Activated gamma-delta T cell treated with Interleukin-2 at 50 U/mL for 16 hours (primary cell): ENCODE results near the gene SPI1.

Experiments
- DNase-seq: peaks from one replicate; pipeline ENCODE4 v3.0.0-alpha.2; 2020

Gene SPI1

GRCh38 chr11:47356129-47356997, 22.0 kb downstream of the SPI1 start:
- DNase-seq = no peak

DNA sequence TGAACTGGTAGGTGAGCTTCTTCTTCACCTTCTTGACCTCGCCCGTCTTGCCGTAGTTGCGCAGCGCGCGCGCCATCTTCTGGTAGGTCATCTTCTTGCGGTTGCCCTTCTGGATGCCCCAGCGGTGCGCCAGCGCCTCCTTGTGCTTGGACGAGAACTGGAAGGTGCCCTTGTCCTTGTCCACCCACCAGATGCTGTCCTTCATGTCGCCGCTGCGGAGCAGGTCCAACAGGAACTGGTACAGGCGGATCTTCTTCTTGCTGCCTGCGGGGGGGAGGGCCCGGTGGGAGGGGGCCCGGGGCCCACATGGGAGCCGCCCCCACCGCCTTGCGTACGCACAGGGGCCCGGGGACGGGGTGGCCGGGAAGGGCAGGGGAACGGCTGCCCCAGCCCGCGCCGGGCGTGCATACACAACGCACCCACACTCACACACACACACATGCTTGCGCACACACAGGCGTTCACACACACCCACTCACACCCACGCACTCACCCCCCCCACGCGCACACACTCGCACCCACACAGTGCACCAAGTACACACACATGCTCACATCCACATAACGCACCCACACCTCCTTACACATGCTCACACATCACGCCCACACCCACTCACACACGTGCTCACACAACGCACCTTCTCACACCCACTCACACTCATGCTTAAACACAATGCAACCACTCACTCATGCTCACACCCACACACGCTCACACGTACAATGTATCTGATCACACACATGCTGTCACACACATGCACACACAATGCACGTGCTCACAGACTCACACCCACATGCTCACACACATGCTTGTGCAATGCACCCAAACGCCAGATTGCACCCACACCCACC, 22.8 kb downstream of the SPI1 start:
- no peak for DNase-seq

GRCh38 chr11:47354913-47355282, 23.4 kb downstream of the SPI1 start:
- DNase-seq = no peak

GRCh38 chr11:47353978-47354774, 24.2 kb downstream of the SPI1 start:
- DNase-seq = no peak

- DNase-seq = no peak
Measured at GRCh38 chr11:47352556-47352955, 25.8 kb downstream of the SPI1 start, which contains the start of gene MYBPC3. MYBPC3 (minus strand) TSS chr11:47352702; CDS start chr11:47352647, 55 bp downstream.

GRCh38 chr11:47351156-47352126, 26.9 kb downstream of the SPI1 start:
- DNase-seq = no peak

GRCh38 chr11:47350315-47350714, 28.0 kb downstream of the SPI1 start:
- DNase-seq = no peak

DNA sequence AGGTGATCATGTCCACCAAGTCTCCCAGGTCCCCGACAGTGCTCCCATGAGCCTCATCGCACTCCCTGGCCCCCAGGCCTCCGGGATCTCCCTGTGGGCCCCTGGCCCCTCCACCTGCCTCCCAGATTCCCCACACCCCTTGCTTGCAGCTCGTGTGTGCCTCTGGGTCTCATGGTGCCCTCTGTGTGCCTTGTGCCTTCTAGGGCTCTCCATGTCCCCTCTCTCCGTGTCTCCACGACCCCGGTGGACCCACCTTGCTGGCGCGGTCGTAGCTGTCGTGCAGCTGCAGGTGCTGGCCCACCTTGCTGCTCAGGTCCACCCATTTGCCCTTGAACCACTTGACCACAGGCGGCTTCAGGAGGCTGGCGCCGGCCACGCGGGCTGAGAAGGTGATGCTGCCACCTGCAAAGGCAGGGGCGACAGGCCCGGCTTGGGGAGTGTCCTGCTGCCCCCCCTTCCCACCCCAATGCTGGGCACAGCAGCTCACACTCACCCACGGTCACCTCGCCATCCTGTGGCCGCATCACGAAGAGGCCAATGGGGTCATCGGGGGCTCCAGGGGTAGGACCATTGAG, 28.7 kb downstream of the SPI1 start:
- DNase-seq = no peak

DNA sequence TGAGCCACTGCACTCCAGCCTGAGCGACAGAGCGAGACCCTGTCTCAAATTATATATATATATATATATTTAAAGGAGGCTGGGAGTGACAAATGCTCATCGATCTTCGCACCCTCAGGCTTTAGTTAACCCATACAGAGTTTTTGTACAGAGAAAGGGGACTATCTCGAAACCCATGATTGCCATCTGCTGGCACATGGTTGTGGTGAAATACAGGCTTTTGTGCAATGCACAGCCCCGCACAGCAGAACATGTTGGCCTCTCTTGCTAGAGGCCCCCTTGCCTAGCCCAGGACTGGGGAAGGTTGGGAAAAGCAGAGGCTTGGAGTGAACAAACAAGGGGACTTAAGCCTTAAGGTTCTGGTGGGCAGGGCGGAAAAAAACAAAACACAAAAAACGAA, 29.5 kb downstream of the SPI1 start:
- DNase-seq = no peak

GRCh38 chr11:47348131-47348802, 30.1 kb downstream of the SPI1 start:
- no peak for DNase-seq

- DNase-seq = no peak
Measured at GRCh38 chr11:47347137-47347536, 31.2 kb downstream of the SPI1 start.

DNA sequence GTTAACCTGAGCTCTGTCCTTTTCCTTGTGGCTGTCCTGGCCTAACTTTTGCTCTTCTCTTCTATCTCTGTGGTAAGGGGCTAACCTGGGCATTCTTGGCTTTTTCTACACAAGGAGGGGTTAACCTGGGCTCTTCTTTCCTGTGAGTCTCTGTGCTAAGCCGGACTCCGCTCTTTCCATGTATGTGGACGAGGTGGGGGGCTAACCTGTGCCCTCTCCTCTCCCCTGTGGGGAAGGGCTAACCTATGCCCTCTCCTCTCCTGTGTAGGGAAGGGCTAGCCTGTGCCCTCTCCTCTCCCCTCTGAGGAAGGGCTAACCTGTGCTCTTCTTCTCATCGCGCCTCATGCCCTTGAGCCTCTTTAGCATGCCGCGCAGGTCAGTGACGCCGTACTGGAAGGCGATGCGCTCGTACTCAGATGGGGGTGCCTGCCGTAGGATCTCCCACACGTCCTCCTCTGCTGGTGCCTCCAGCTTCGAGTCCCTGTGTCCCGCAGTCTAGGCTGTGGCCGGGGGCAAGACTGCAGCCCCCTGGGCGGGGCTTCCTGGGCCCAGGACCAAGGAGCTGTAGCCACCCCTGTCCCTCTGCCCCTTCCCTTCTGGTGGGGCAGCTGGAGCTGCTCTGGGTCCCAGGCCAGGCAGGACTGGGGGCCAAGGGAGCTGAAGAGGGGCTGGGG, 32.3 kb downstream of the SPI1 start:
- no peak for DNase-seq

GRCh38 chr11:47342854-47343253, 35.5 kb downstream of the SPI1 start:
- DNase-seq = no peak

- no peak for DNase-seq
Measured at GRCh38 chr11:47342036-47342803, 36.1 kb downstream of the SPI1 start.

- DNase-seq = no peak
Measured at GRCh38 chr11:47340980-47341775, 37.2 kb downstream of the SPI1 start.

- no peak for DNase-seq
Measured at GRCh38 chr11:47340010-47340409, 38.3 kb downstream of the SPI1 start.

DNA sequence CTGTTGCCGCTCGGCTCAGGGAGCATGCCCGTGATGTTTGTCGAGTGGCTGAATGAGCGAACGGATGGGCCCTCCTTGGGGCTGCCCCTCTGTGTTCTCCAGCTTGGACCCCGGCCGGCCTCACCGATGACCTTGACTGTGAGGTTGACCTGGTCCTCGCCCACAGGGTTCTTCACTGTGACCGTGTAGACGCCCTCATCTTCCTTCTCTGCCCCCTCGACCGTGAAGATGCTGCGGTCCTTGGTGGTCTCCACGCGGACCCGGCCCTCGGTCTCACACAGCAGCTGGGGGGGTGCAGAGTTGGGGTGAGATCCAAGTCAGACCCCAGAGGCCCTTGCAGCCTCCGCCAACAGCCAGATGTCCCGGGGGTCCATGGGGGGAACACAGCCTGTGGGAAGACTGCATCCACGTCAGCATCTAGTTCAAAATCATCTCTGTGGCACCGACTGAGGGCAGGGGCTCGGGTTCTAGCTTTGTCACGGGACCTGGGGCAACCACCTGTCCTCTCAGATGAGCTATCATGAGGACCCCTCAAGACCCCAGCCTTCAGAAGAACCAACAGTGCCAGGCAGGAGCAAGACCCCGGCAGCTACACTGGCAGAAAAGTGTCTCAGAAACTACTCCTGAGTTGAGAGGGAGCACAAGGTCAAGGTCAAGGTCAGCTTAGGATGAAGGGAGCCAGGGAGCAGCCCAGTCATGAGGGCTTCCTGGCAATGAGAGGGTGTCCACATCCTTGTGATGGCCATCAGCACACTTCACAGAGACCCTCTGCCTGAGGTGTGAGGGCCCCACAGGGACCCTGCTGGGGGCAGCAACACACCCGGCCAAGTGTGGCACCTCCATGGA, 39.7 kb downstream of the SPI1 start:
- DNase-seq = no peak
